ENCODE measurements around the gene SDR39U1.

SDR39U1 gene

GRCh38 chr14:24411443-24412389, 30.9 kb downstream of the SDR39U1 start:
- H3K4me3 ChIP-seq: no peak overlapping the region
- no peak for TF ChIP-seq CTCF (IDR thresholded peaks at IDR 0.05)
- no peak overlapping the region for H3K27ac ChIP-seq
- DNase-seq (ENCODE audit: low spot score): no peak

GRCh38 chr14:24409956-24410355, 32.6 kb downstream of the SDR39U1 start:
- no peak for DNase-seq (ENCODE audit: low spot score)
- Histone ChIP-seq H3K4me3 (no peak overlapping the region), H3K27ac (no peak overlapping the region)
- no peak for TF ChIP-seq CTCF (IDR thresholded peaks at IDR 0.05)

GRCh38 chr14:24409192-24409591, 33.4 kb downstream of the SDR39U1 start:
- no peak overlapping the region for H3K4me3 ChIP-seq
- TF ChIP-seq CTCF (IDR thresholded peaks at IDR 0.05): no peak
- no peak overlapping the region for H3K27ac ChIP-seq
- DNase-seq (ENCODE audit: low spot score): no peak

GRCh38 chr14:24408764-24409163, 33.8 kb downstream of the SDR39U1 start:
- Histone ChIP-seq H3K27ac (no peak overlapping the region), H3K4me3 (no peak overlapping the region)
- no peak for TF ChIP-seq CTCF (IDR thresholded peaks at IDR 0.05)
- peak; percentile 56 for DNase-seq (ENCODE audit: low spot score)

GRCh38 chr14:24407608-24408325, 34.8 kb downstream of the SDR39U1 start:
- Histone ChIP-seq H3K4me3 (no peak overlapping the region), H3K27ac (no peak overlapping the region)
- DNase-seq (ENCODE audit: low spot score): no peak
- TF ChIP-seq CTCF (IDR thresholded peaks at IDR 0.05): no peak

- no peak overlapping the region for H3K4me3 ChIP-seq
- no peak for DNase-seq (ENCODE audit: low spot score)
- no peak overlapping the region for H3K27ac ChIP-seq
- TF ChIP-seq CTCF (IDR thresholded peaks at IDR 0.05): no peak
Observed at GRCh38 chr14:24406416-24406815, 36.2 kb downstream of the SDR39U1 start.
